H9 (cell line): ENCODE results near the gene ZFAND3. TPM values are rescaled to one million over a fixed set of nuclear protein-coding genes. Genes with fewer than 3 reads are reported as not detected.

Source experiments
- DNase-seq: peaks from one replicate; pipeline ENCODE4 v3.0.0-alpha.2; 2017
- H2AFZ ChIP-seq: one replicate; pipeline ENCODE4 v1.6.1; 2013; ENCODE audit warnings: mild to moderate bottlenecking, low read length, control low read depth, moderate library complexity
- H2AK5ac ChIP-seq: 2 replicates; pipeline ENCODE4 v1.6.1; 2013; ENCODE audit warnings: low read length, control low read depth, mixed read lengths; ENCODE audit not compliant: insufficient read length
- H2BK120ac ChIP-seq: one replicate; pipeline ENCODE4 v1.6.1; 2013; ENCODE audit warnings: low read depth, mild to moderate bottlenecking, low read length, control low read depth, inconsistent platforms; ENCODE audit not compliant: poor library complexity, severe bottlenecking
- H2BK12ac ChIP-seq: 2 replicates; pipeline ENCODE4 v1.6.1; 2013; ENCODE audit warnings: low read length, control low read depth, mixed read lengths, low read depth; ENCODE audit not compliant: insufficient read length
- H2BK15ac ChIP-seq: 2 replicates; pipeline ENCODE4 v1.6.1; 2013; ENCODE audit warnings: low read depth, low read length, control low read depth
- H2BK20ac ChIP-seq: one replicate; pipeline ENCODE4 v1.6.1; 2013; ENCODE audit warnings: low read depth, mild to moderate bottlenecking, low read length, control low read depth, inconsistent platforms; ENCODE audit not compliant: poor library complexity, severe bottlenecking
- H2BK5ac ChIP-seq: 2 replicates; pipeline ENCODE4 v1.6.1; 2013; ENCODE audit warnings: low read length, control low read depth, mixed read lengths; ENCODE audit not compliant: insufficient read length
- H3K14ac ChIP-seq: 2 replicates; pipeline ENCODE4 v1.6.1; 2013; ENCODE audit warnings: low read length, control low read depth; ENCODE audit not compliant: insufficient read depth
- H3K18ac ChIP-seq: 2 replicates; pipeline ENCODE4 v1.6.1; 2013; ENCODE audit warnings: low read depth, mild to moderate bottlenecking, mixed read lengths, low read length, control low read depth; ENCODE audit not compliant: insufficient read length
- H3K23ac ChIP-seq: 2 replicates; pipeline ENCODE4 v1.6.1; 2013; ENCODE audit warnings: low read length, control low read depth, mixed read lengths, low read depth; ENCODE audit not compliant: insufficient read length
- H3K23me2 ChIP-seq: 2 replicates; pipeline ENCODE4 v1.6.1; 2013; ENCODE audit warnings: low read depth, mild to moderate bottlenecking, mixed read lengths, low read length, control low read depth; ENCODE audit not compliant: insufficient read length, poor library complexity, severe bottlenecking
- H3K27ac ChIP-seq: 2 replicates; pipeline ENCODE4 v1.5.1; 2013; ENCODE audit warnings: low read length, control low read depth, mixed read lengths, low read depth; ENCODE audit not compliant: insufficient read length
- H3K27me3 ChIP-seq: 2 replicates; pipeline ENCODE4 v1.6.1; 2013; ENCODE audit warnings: low read length, control low read depth, inconsistent platforms; ENCODE audit not compliant: insufficient read depth
- H3K4ac ChIP-seq: 2 replicates; pipeline ENCODE4 v1.6.1; 2013; ENCODE audit warnings: low read depth, mild to moderate bottlenecking, control low read depth, inconsistent platforms, low read length, moderate library complexity
- H3K4me1 ChIP-seq: 2 replicates; pipeline ENCODE4 v1.6.1; 2013; ENCODE audit warnings: low read length, control low read depth, inconsistent platforms; ENCODE audit not compliant: insufficient read depth
- H3K4me2 ChIP-seq: 2 replicates; pipeline ENCODE4 v1.6.1; 2013; ENCODE audit warnings: low read length, control low read depth, mixed read lengths; ENCODE audit not compliant: insufficient read length, insufficient read depth
- H3K56ac ChIP-seq: 2 replicates; pipeline ENCODE4 v1.6.1; 2013; ENCODE audit warnings: low read depth, mild to moderate bottlenecking, mixed read lengths, low read length, control low read depth; ENCODE audit not compliant: insufficient read length
- H3K79me1 ChIP-seq: 2 replicates; pipeline ENCODE4 v1.6.1; 2013; ENCODE audit warnings: low read depth, mild to moderate bottlenecking, moderate library complexity, low read length, control low read depth, inconsistent platforms; ENCODE audit not compliant: insufficient read depth, poor library complexity, severe bottlenecking
- H3K79me2 ChIP-seq: 2 replicates; pipeline ENCODE4 v1.6.1; 2013; ENCODE audit warnings: low read length, control low read depth, inconsistent platforms; ENCODE audit not compliant: insufficient read depth
- H3K9ac ChIP-seq: 2 replicates; pipeline ENCODE4 v1.6.1; 2013; ENCODE audit warnings: low read length, control low read depth, mixed read lengths; ENCODE audit not compliant: insufficient read length; ENCODE audit errors: extremely low read depth
- H3K9me3 ChIP-seq: one replicate; pipeline ENCODE4 v1.6.1; 2013; ENCODE audit warnings: low read depth, low read length, inconsistent platforms; ENCODE audit not compliant: control insufficient read depth
- H3T11ph ChIP-seq: one replicate; pipeline ENCODE4 v1.6.1; 2013; ENCODE audit warnings: mild to moderate bottlenecking, low read length, control low read depth, inconsistent platforms
- H4K20me1 ChIP-seq: one replicate; pipeline ENCODE4 v1.6.1; 2013; ENCODE audit not compliant: control insufficient read depth, insufficient read length, insufficient read depth
- H4K5ac ChIP-seq: 2 replicates; pipeline ENCODE4 v1.6.1; 2013; ENCODE audit warnings: low read depth, mild to moderate bottlenecking, mixed read lengths, low read length, control low read depth; ENCODE audit not compliant: insufficient read length
- H4K8ac ChIP-seq: replicated peaks from 2 replicates; pipeline ENCODE4 v1.6.1; 2013; ENCODE audit warnings: low read length, control low read depth, mixed read lengths, low read depth; ENCODE audit not compliant: insufficient read length
- H4K91ac ChIP-seq: 2 replicates; pipeline ENCODE4 v1.6.1; 2013; ENCODE audit warnings: low read depth, mild to moderate bottlenecking, moderate library complexity, mixed read lengths, low read length, control low read depth; ENCODE audit not compliant: insufficient read length
- H3K27ac Mint-ChIP-seq, 3 experiments: 2 replicates in 2 of 3; 3 replicates in 1 of 3; pipeline ENCODE4 v1.8.0; 2020 to 2021; ENCODE audit warnings: mixed read lengths in 3 of 3, mild to moderate bottlenecking in 1 of 3, moderate library complexity in 1 of 3
- H3K27me3 Mint-ChIP-seq: 2 replicates; pipeline ENCODE4 v1.8.0; 2021; ENCODE audit warnings: low read depth, mild to moderate bottlenecking, moderate library complexity, mixed read lengths
- H3K36me3 Mint-ChIP-seq, 3 experiments: 2 replicates in 2 of 3; 3 replicates in 1 of 3; pipeline ENCODE4 v1.8.0; 2020 to 2021; ENCODE audit warnings: low read depth in 3 of 3, mixed read lengths in 3 of 3; ENCODE audit not compliant: insufficient read depth in 1 of 3
- H3K4me1 Mint-ChIP-seq, 2 experiments: 2 replicates each; pipeline ENCODE4 v1.8.0; 2020; ENCODE audit warnings: mixed read lengths in 2 of 2
- H3K4me3 Mint-ChIP-seq, 2 experiments: 2 replicates in 1 of 2; 3 replicates in 1 of 2; pipeline ENCODE4 v1.8.0; 2020 to 2021; ENCODE audit warnings: mild to moderate bottlenecking in 2 of 2, mixed read lengths in 2 of 2, moderate library complexity in 1 of 2
- H3K9me3 Mint-ChIP-seq, 2 experiments: 2 replicates in 1 of 2; 3 replicates in 1 of 2; pipeline ENCODE4 v1.8.0; 2020; ENCODE audit warnings: mild to moderate bottlenecking in 2 of 2, mixed read lengths in 2 of 2, moderate library complexity in 1 of 2
- WGBS: extraction: QIAGEN DNeasy Blood & Tissue Kit; methylation state at CpG from one replicate; pipeline ENCODE4 v1.1.7; 2013; ENCODE audit warnings: missing lambda C conversion rate, low lambda C conversion rate, mixed read lengths; ENCODE audit not compliant: insufficient read length; ENCODE audit errors: extremely low coverage; 5-methylcytosine and 5-hydroxymethylcytosine counted together
- total RNA-seq: library from RNA; stranded (reverse); gene quantifications from 2 replicates; pipeline ENCODE4 v1.2.1, GENCODE V29; 2021
- TF ChIP-seq, protein P1 (sequence below): fragments of 200-600 bp; sonication (generic); conservative IDR thresholded peaks from 3 replicates; pipeline ENCODE4 v1.8.0; 2021; ENCODE audit warnings: antibody characterized with exemption, mild to moderate bottlenecking

The ZFAND3 gene
- total RNA-seq, 1 experiment from 2014 or later, result 57.7 TPM

DNA sequence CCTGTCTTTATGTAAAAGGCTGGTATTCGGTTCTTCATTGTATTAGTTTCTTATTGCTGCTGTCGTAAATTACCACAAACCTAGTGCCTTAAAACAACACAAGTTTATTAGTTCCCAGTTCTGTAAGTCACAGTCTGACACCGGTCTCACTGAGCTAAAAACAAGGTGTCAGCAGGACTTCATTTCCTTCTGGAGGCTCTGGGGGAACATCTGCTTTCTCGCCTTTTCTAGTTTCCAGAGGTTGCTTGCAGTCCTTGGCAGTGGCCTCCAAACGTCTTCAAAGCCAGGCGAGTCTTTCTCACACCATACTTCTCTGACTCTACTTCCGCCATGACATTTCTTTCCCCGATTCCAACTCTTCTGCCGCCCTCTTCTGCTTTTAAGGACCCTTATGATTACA, 43.0 kb upstream of the ZFAND3 start:
- H3K4ac ChIP-seq, result no peak overlapping the region
- DNase-seq, result peak; percentile 29
- no peaks in the 10 kb centered on the region for H4K20me1 ChIP-seq
- no peak overlapping the region for H4K91ac ChIP-seq
- no peak overlapping the region for H3K27ac Mint-ChIP-seq
- H3K79me2 ChIP-seq, result no peaks in the 10 kb centered on the region
- H3K27ac ChIP-seq, result no peak overlapping the region
- H2BK12ac ChIP-seq, result no peak overlapping the region
- no peak overlapping the region for H2AK5ac ChIP-seq
- no peak overlapping the region for H2AFZ ChIP-seq
- H3T11ph ChIP-seq, result no peak overlapping the region
- H2BK120ac ChIP-seq, result no peak overlapping the region
- no peak overlapping the region for H2BK15ac ChIP-seq
- peaks cover 94% of the 10 kb centered on the region for H3K27me3 Mint-ChIP-seq
- H3K23ac ChIP-seq, result no peak overlapping the region
- H4K5ac ChIP-seq, result no peak overlapping the region
- peaks cover 4 to 8% of the 10 kb centered on the region in 2 experiments for H3K9me3 Mint-ChIP-seq
- H3K4me1 ChIP-seq, result peaks cover 8% of the 10 kb centered on the region
- H2BK5ac ChIP-seq, result no peak overlapping the region
- no peaks in the 10 kb centered on the region for H3K79me1 ChIP-seq
- H3K4me3 Mint-ChIP-seq, result peak overlapping the region in 1 of 2 experiments; percentile 58; a peak in 2 of 5 replicates
- H3K4me2 ChIP-seq, result peak overlapping the region; percentile 12
- no peaks in the 10 kb centered on the region for H3K9me3 ChIP-seq
- no peak overlapping the region for H4K8ac ChIP-seq
- no peak overlapping the region for H3K56ac ChIP-seq
- H3K4me1 Mint-ChIP-seq, result peaks cover 35 to 43% of the 10 kb centered on the region in 2 experiments
- H3K14ac ChIP-seq, result no peak overlapping the region
- WGBS, result no CpG with 5 or more reads among the region's 9 CpGs
- no peak overlapping the region for H3K18ac ChIP-seq
- no peaks in the 10 kb centered on the region for H3K23me2 ChIP-seq
- no peak overlapping the region for H2BK20ac ChIP-seq
- no peak overlapping the region for H3K9ac ChIP-seq
- TF ChIP-seq, protein P1, sequence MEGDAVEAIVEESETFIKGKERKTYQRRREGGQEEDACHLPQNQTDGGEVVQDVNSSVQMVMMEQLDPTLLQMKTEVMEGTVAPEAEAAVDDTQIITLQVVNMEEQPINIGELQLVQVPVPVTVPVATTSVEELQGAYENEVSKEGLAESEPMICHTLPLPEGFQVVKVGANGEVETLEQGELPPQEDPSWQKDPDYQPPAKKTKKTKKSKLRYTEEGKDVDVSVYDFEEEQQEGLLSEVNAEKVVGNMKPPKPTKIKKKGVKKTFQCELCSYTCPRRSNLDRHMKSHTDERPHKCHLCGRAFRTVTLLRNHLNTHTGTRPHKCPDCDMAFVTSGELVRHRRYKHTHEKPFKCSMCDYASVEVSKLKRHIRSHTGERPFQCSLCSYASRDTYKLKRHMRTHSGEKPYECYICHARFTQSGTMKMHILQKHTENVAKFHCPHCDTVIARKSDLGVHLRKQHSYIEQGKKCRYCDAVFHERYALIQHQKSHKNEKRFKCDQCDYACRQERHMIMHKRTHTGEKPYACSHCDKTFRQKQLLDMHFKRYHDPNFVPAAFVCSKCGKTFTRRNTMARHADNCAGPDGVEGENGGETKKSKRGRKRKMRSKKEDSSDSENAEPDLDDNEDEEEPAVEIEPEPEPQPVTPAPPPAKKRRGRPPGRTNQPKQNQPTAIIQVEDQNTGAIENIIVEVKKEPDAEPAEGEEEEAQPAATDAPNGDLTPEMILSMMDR, result no peak
- H3K27me3 ChIP-seq, result peaks cover 4% of the 10 kb centered on the region; the same call in 1 of the 2 replicates
- peaks cover 0 to 3% (median 0%) of the 10 kb centered on the region in 3 experiments; a peak in 2 of 7 replicates for H3K36me3 Mint-ChIP-seq
